Measurements from ENCODE around the gene SLC44A3. TPM values are rescaled to one million over a fixed set of nuclear protein-coding genes. Genes with fewer than 3 reads are reported as not detected.

The SLC44A3 gene
- total RNA-seq, 6 donors from 2014 or later: 6.3 to 24.2 (median 17.8) TPM

DNA sequence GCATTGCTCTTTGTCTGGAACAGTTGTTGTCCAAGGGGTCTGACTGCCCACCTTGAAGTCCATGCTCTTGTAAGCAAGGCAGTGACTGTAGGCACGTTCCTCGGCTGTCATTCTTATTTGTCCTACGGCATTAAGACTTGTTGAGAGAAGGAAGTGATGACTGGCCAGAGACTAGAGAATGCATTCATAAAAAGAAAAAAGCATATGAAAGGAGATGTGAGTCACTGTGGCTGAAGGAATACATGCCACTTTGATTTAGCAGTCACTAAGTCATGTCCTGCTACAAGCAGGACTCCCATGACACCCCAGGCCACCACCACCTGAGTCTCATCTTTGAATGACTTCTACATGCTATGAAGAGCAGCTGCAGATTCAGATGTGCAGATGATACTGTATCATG, 56.2 kb downstream of the SLC44A3 start:
- no peak overlapping the region for H3K27ac ChIP-seq
- TF ChIP-seq POLR2AphosphoS5 (IDR thresholded peaks at IDR 0.05): no peak
- TF ChIP-seq POLR2A (IDR thresholded peaks at IDR 0.05): no peak
- TF ChIP-seq, protein P1, sequence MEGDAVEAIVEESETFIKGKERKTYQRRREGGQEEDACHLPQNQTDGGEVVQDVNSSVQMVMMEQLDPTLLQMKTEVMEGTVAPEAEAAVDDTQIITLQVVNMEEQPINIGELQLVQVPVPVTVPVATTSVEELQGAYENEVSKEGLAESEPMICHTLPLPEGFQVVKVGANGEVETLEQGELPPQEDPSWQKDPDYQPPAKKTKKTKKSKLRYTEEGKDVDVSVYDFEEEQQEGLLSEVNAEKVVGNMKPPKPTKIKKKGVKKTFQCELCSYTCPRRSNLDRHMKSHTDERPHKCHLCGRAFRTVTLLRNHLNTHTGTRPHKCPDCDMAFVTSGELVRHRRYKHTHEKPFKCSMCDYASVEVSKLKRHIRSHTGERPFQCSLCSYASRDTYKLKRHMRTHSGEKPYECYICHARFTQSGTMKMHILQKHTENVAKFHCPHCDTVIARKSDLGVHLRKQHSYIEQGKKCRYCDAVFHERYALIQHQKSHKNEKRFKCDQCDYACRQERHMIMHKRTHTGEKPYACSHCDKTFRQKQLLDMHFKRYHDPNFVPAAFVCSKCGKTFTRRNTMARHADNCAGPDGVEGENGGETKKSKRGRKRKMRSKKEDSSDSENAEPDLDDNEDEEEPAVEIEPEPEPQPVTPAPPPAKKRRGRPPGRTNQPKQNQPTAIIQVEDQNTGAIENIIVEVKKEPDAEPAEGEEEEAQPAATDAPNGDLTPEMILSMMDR (IDR thresholded peaks at IDR 0.05): no peak
- TF ChIP-seq EP300 (IDR thresholded peaks at IDR 0.05): no peak

DNA sequence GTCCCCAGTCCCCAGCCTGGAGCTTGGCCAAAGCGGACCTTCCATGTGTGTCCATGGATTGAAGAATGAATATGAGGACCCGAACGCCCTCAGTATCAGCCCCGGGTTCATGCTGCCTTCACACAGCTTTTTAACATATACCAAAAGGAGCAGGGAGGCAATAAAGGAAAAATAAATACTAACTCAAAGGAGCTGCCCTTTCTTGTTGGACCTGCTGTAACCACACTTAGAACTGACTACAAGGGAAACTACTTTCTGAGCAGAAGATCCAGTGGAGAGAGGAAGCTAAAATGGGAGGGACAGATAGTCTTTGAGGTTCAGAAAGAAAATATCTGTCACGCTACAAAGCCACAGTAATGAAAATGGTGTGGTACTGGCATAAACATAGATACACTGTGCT, 58.2 kb downstream of the SLC44A3 start:
- Histone ChIP-seq H3K4me1 (peaks cover 0 to 5% (median under 1%) of the 10 kb centered on the region in 4 donors), H3K36me3 (no peaks in the 10 kb centered on the region), H3K27me3 (no peaks in the 10 kb centered on the region), H3K27ac (no peak overlapping the region), H3K4me3 (no peak overlapping the region), H3K9me3 (no peaks in the 10 kb centered on the region)
- no peak for TF ChIP-seq POLR2AphosphoS5 (IDR thresholded peaks at IDR 0.05)
- TF ChIP-seq, protein P1 (IDR thresholded peaks at IDR 0.05): no peak
- TF ChIP-seq EP300 (IDR thresholded peaks at IDR 0.05): no peak
- no peak for TF ChIP-seq POLR2A (IDR thresholded peaks at IDR 0.05)
- ATAC-seq (ENCODE audit: low FRiP score in 2 of 2) (no peak), DNase-seq (no peak)
- WGBS, 2 donors: 90 to 92% methylated on average over 5 of the region's 5 CpGs

More for the DNA sequence above, 56.2 kb downstream of the SLC44A3 start:
- Histone ChIP-seq H3K9me3 (no peaks in the 10 kb centered on the region), H3K4me3 (no peak overlapping the region), H3K4me1 (peaks cover 0 to 7% (median 0%) of the 10 kb centered on the region in 4 donors), H3K27me3 (no peaks in the 10 kb centered on the region), H3K36me3 (no peaks in the 10 kb centered on the region)
- ATAC-seq (ENCODE audit: low FRiP score in 2 of 2) (no peak), DNase-seq (no peak)
- 77 to 93% methylated on average over 3 of the region's 3 CpGs for WGBS, 2 donors

DNA sequence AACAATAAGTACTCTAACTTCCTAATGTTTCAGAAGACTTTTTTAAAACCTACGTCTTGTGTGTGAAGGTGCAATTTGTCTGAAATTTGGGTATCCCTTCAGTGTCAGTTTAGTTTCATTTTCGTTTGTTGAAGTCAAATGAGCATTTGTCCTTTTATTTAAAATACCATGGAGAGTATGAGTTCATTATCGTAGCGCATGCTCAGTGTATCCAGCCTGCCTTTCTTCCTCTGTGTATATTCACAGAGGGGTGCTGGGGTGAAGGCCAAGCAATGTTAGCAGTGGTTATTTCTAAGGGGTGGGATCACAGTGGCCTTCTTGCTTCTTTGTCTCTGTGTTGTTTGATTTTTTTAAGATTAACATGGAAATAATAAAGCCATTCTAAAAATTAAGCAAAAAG, 63.5 kb downstream of the SLC44A3 start:
- Histone ChIP-seq H3K4me3 (peak overlapping the region in 1 of 4 donors; percentile 11), H3K36me3 (peaks cover 0 to 2% (median 0%) of the 10 kb centered on the region in 4 donors), H3K27ac (peak overlapping the region; percentile 19 to 67 (median 33)), H3K4me1 (peaks cover 5 to 14% (median 8%) of the 10 kb centered on the region in 4 donors), H3K9me3 (no peaks in the 10 kb centered on the region), H3K27me3 (no peaks in the 10 kb centered on the region)
- no peak for TF ChIP-seq POLR2AphosphoS5 (IDR thresholded peaks at IDR 0.05)
- no peak for TF ChIP-seq EP300 (IDR thresholded peaks at IDR 0.05)
- TF ChIP-seq, protein P1 (IDR thresholded peaks at IDR 0.05): no peak
- no peak for TF ChIP-seq POLR2A (IDR thresholded peaks at IDR 0.05)
- 14 to 15% methylated on average over 4 of the region's 4 CpGs for WGBS, 2 donors
- no peak for DNase-seq
- ATAC-seq (ENCODE audit: low FRiP score in 2 of 2): peak; percentile 61 to 64

DNA sequence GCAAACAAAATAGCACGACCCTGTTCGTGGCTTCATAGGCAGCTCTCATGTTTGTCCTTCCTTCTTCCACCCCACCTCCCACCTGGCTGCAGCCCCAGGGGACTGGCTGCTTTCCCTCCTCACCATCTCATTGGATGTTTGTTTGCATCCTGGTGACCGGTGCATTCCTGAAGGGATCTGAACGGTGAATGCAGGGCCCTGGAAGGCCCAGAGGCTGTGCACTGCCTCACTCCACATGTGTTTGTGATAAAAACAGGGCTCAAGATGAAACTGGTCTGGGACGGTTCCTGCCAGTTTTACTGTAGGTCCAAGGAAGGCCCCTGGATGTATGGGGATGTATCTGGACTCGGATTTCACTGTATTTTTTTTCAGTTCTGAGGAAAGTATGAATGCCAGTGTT, 63.9 kb downstream of the SLC44A3 start:
- Histone ChIP-seq H3K4me1 (peaks cover 5 to 14% (median 8%) of the 10 kb centered on the region in 4 donors), H3K9me3 (no peaks in the 10 kb centered on the region), H3K36me3 (peaks cover 0 to 6% (median 0%) of the 10 kb centered on the region in 4 donors), H3K27ac (peak overlapping the region; percentile 19 to 67 (median 33)), H3K4me3 (peak overlapping the region in 1 of 4 donors; percentile 11), H3K27me3 (no peaks in the 10 kb centered on the region)
- TF ChIP-seq POLR2A (IDR thresholded peaks at IDR 0.05) (no peak), POLR2AphosphoS5 (IDR thresholded peaks at IDR 0.05) (no peak), EP300 (IDR thresholded peaks at IDR 0.05) (no peak)
- TF ChIP-seq, protein P1 (IDR thresholded peaks at IDR 0.05): no peak
- WGBS, 2 donors: 48 to 58% methylated on average over 6 of the region's 6 CpGs
- ATAC-seq (ENCODE audit: low FRiP score in 2 of 2) (peak; percentile 50 to 80), DNase-seq (peak in 1 of 2 donors; percentile 51)

DNA sequence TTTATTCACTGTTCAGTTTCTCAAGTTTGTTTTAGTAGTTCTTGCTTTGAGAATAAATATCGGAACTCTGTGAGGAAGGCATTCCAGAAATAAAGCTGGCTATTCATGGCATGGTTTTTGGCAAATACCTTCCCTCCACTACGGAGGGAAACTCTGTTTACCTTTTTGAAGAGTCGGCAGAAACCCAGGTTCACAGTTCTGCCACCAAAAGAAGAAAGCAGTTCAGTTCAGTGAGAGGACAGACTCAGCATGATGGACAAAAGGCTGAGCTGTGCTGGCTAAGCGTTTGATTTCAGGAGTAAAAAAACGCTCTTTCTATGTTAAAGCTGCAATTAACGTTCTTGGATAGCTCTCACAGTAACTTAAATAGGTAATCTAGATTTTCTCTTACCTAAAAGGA, 64.3 kb downstream of the SLC44A3 start:
- ATAC-seq (ENCODE audit: low FRiP score in 2 of 2) (no peak), DNase-seq (no peak)
- TF ChIP-seq POLR2AphosphoS5 (IDR thresholded peaks at IDR 0.05) (no peak), EP300 (IDR thresholded peaks at IDR 0.05) (no peak), POLR2A (IDR thresholded peaks at IDR 0.05) (no peak)
- TF ChIP-seq, protein P1 (IDR thresholded peaks at IDR 0.05): no peak
- 63 to 68% methylated on average over 6 of the region's 6 CpGs for WGBS, 2 donors
- peaks cover 0 to 7% (median 0%) of the 10 kb centered on the region in 4 donors for H3K36me3 ChIP-seq
- no peaks in the 10 kb centered on the region for H3K27me3 ChIP-seq
- peak overlapping the region; percentile 19 to 67 (median 33) for H3K27ac ChIP-seq
- no peak overlapping the region for H3K4me3 ChIP-seq
- peaks cover 5 to 14% (median 8%) of the 10 kb centered on the region in 4 donors for H3K4me1 ChIP-seq
- H3K9me3 ChIP-seq: no peaks in the 10 kb centered on the region

Data from upper lobe of left lung (tissue), 6 donors.